Choroid plexus epithelial cell (primary cell): ENCODE measurements around the gene CXCL9.

Source experiments
- DNase-seq: peaks from one replicate; pipeline ENCODE4 v3.0.0-alpha.2; 2010; ENCODE audit warnings: low read depth
- H3K4me3 ChIP-seq: 2 replicates; pipeline ENCODE4 v1.5.1; 2011; ENCODE audit warnings: low read depth, mild to moderate bottlenecking, control low read depth, low read length, moderate library complexity
- TF ChIP-seq, protein P1 (sequence below): conservative IDR thresholded peaks from 2 replicates; pipeline ENCODE4 v1.5.1; 2011; ENCODE audit warnings: low read depth, mild to moderate bottlenecking, control low read depth, inconsistent platforms, low read length, moderate library complexity

CXCL9 gene

DNA sequence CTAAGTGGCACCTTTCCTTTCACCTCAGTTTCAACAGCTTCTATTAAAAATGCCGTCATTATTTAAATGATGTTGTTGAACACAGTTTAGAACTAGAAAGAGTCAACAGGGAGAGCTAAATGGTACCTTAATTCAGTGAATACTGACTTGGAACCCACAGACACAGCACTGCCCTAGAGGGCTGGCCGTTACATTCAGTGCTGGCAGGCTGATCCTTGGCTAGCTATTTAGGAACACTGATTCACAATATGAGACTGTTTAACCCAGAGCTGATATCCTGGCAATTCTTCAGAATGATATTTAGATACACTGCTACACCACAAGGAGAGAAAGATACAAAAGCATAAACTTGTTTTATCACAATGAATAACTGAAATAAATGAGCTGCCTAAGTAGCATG is 53.8 kb downstream of the CXCL9 start:
- DNase-seq, result no peak
- TF ChIP-seq, protein P1, sequence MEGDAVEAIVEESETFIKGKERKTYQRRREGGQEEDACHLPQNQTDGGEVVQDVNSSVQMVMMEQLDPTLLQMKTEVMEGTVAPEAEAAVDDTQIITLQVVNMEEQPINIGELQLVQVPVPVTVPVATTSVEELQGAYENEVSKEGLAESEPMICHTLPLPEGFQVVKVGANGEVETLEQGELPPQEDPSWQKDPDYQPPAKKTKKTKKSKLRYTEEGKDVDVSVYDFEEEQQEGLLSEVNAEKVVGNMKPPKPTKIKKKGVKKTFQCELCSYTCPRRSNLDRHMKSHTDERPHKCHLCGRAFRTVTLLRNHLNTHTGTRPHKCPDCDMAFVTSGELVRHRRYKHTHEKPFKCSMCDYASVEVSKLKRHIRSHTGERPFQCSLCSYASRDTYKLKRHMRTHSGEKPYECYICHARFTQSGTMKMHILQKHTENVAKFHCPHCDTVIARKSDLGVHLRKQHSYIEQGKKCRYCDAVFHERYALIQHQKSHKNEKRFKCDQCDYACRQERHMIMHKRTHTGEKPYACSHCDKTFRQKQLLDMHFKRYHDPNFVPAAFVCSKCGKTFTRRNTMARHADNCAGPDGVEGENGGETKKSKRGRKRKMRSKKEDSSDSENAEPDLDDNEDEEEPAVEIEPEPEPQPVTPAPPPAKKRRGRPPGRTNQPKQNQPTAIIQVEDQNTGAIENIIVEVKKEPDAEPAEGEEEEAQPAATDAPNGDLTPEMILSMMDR, result no peak
- no peak overlapping the region for H3K4me3 ChIP-seq
